Spinal cord (tissue), 10 donors: ENCODE measurements around the gene P4HA2. TPM values are rescaled to one million over a fixed set of nuclear protein-coding genes. Genes with fewer than 3 reads are reported as not detected.
A peak's percentile ranks its signal among the peaks of the same experiment; 100 is the strongest.

Source experiments
- DNase-seq, 6 donors: peaks; one replicate each; pipeline versions ENCODE4 v3.0.0 to v3.0.0-alpha.2; 2013 to 2015; ENCODE audit warnings: low spot score in 6 of 6, low read depth in 4 of 6
- H3K27ac ChIP-seq: one replicate; pipeline ENCODE4 v1.5.1; 2013; ENCODE audit warnings: low read depth, low read length, control low read depth
- H3K27me3 ChIP-seq: one replicate; pipeline ENCODE4 v1.6.1; 2013; ENCODE audit warnings: low read length; ENCODE audit not compliant: control insufficient read depth, insufficient read depth
- H3K36me3 ChIP-seq: one replicate; pipeline ENCODE4 v1.6.1; 2013; ENCODE audit warnings: low read length; ENCODE audit not compliant: control insufficient read depth, insufficient read depth
- H3K4me1 ChIP-seq: one replicate; pipeline ENCODE4 v1.6.1; 2013; ENCODE audit warnings: low read length; ENCODE audit not compliant: control insufficient read depth, insufficient read depth
- H3K4me3 ChIP-seq: one replicate; pipeline ENCODE4 v1.5.1; 2013; ENCODE audit warnings: low read depth, low read length, control low read depth
- H3K9me3 ChIP-seq: one replicate; pipeline ENCODE4 v1.6.1; 2013; ENCODE audit warnings: low read length; ENCODE audit not compliant: control insufficient read depth, insufficient read depth
- WGBS: methylation state at CpG from one replicate; pipeline ENCODE4 v1.1.5; 2013; ENCODE audit warnings: missing lambda C conversion rate; ENCODE audit not compliant: insufficient coverage; 5-methylcytosine and 5-hydroxymethylcytosine counted together
- long read RNA-seq, 4 donors: transcript quantifications; one replicate each; lab custom pipeline, GENCODE V29; 2026
- polyA plus RNA-seq, 2 donors: library from polyadenylated mRNA; unstranded; fragments of 120-200 nt; gene quantifications; one replicate each; pipeline ENCODE4 v1.2.1, GENCODE V29; 2013; ENCODE audit not compliant: insufficient read length in 2 of 2
- total RNA-seq, 2 donors: library from RNA; depleted of rRNA in 1 of 2; stranded (reverse); fragments of 120-200 nt in 1 of 2; fragments of >200 nt in 1 of 2; gene quantifications; one replicate each; pipeline versions ENCODE4 v1.2.3 to v1.2.4, GENCODE V29; 2013 to 2014
- donor health status: healthy.

P4HA2 gene
- total RNA-seq = 10 to 100 TPM; 26.0 to 44.1 TPM
- polyA plus RNA-seq = 10 to 100 TPM; 11.2 to 18.4 TPM
- long read RNA-seq, donor 1, transcript P4HA2-202 (15 exons, 2,313 nt) = major isoform, 5 of 51 reads
- long read RNA-seq, donor 1, partial matches to known transcripts = 44 of 51 reads
- long read RNA-seq, donor 1, other reads (novel, unspliced or antisense) = 0 of 51 reads
- long read RNA-seq, donor 2, partial matches to known transcripts = 0 of 4 reads
- long read RNA-seq, donor 2, other reads (novel, unspliced or antisense) = 0 of 4 reads
- long read RNA-seq, donor 3 = 0 reads
- long read RNA-seq, donor 4, partial matches to known transcripts = 0 of 6 reads
- long read RNA-seq, donor 4, other reads (novel, unspliced or antisense) = 0 of 6 reads

- H3K4me1 ChIP-seq = peaks cover 33% of the 10 kb centered on the region
- no peaks in the 10 kb centered on the region for H3K36me3 ChIP-seq
- WGBS = under 1% methylated on average over 91 of the region's 92 CpGs
- peak within 1 kb of the TSS; percentile 65 for H3K27ac ChIP-seq
- peak within 1 kb of the TSS; percentile 36 for H3K4me3 ChIP-seq
- H3K27me3 ChIP-seq = no peaks in the 10 kb centered on the region
- H3K9me3 ChIP-seq = no peaks in the 10 kb centered on the region
- DNase-seq = peak in 2 of 6 donors; percentile 86 to 87
These were observed at the start of gene P4HA2 for GRCh38 chr5:132227485-132228240. P4HA2 (minus strand) TSS chr5:132227853; CDS start chr5:132218626, 9,227 bp downstream.

DNA sequence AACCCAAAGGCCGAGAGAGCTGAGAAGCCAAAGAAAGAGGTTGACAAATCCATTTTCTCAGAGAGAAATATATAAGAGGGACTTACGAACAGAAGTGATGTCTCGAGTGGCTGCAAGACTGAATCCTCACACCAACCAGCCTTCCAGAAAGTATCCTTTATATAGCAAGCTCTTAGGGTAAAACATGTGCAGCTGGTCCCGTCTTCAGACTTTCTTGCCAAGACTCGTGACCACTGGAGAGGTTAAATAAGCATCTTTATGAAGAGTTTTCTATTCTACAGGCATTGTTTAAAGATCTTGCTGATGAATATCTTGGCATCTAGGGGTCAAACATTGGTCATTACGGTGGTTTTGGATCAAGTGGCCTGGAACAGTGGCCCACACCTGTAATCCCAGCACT lies 49.6 kb upstream of the P4HA2 start:
- Histone ChIP-seq H3K4me3 (no peak overlapping the region), H3K4me1 (peaks cover 9% of the 10 kb centered on the region), H3K9me3 (no peaks in the 10 kb centered on the region), H3K27ac (no peak overlapping the region), H3K27me3 (no peaks in the 10 kb centered on the region), H3K36me3 (peaks cover 14% of the 10 kb centered on the region)
- DNase-seq = no peak
- 95% methylated on average over 6 of the region's 6 CpGs for WGBS

DNA sequence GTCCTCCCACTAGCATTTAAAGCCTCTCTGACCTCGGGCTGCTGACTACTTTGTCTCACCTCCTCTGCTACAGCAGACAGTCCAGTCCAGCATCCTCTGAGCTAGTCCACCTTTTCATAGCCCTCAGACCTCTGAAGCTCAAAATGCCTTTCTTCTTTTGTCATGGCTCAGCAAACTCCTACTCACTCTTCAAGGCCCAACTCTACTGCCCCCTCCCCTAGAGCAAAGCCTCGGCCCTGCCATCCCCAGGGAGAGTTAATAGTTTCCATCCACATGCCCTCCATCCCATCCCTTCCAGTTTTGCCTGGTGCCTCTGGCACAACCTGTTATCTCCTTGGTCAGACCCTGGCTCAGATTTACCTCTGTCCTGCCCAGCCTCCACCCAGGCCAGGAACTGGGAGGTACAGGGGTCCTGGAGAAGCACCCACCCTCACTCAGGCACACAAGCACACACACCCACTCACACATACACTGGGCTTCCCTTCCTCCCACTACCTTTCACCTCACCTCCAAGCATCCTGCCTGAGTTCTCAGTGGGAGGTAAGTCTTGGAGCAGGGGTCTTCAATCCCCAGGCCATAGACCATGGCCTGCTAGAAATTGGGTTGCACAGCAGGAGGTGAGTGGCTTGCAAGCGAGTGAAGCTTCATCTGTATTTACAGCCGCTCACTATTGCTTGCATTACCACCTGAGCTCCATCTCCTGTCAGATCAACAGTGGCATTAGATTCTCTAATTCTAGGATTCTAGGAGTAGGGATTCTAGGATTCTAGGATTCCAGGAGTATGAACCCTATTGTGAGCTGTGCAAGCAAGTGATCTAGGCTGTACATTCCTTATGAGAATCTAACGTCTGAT lies 47.9 kb upstream of the P4HA2 start:
- H3K4me3 ChIP-seq = no peak overlapping the region
- WGBS = 85% methylated on average over 2 of the region's 5 CpGs
- no peak overlapping the region for H3K27ac ChIP-seq
- peaks cover 27% of the 10 kb centered on the region for H3K36me3 ChIP-seq
- no peak for DNase-seq
- H3K27me3 ChIP-seq = no peaks in the 10 kb centered on the region
- H3K4me1 ChIP-seq = peaks cover 16% of the 10 kb centered on the region
- H3K9me3 ChIP-seq = no peaks in the 10 kb centered on the region

- Histone ChIP-seq H3K4me1 (peaks cover 29% of the 10 kb centered on the region), H3K9me3 (no peaks in the 10 kb centered on the region), H3K27me3 (no peaks in the 10 kb centered on the region), H3K27ac (no peak overlapping the region), H3K36me3 (peaks cover 35% of the 10 kb centered on the region), H3K4me3 (no peak overlapping the region)
- 95% methylated on average over 8 of the region's 14 CpGs for WGBS
- no peak for DNase-seq
These were observed 46.6 kb upstream of the P4HA2 start for GRCh38 chr5:132274050-132274792.

GRCh38 chr5:132273631-132274030 lies 46.0 kb upstream of the P4HA2 start:
- no CpG with 5 or more reads among the region's 2 CpGs for WGBS
- Histone ChIP-seq H3K4me3 (no peak overlapping the region), H3K9me3 (no peaks in the 10 kb centered on the region), H3K4me1 (peaks cover 35% of the 10 kb centered on the region), H3K27ac (no peak overlapping the region), H3K27me3 (no peaks in the 10 kb centered on the region), H3K36me3 (peaks cover 39% of the 10 kb centered on the region)
- DNase-seq = no peak

DNA sequence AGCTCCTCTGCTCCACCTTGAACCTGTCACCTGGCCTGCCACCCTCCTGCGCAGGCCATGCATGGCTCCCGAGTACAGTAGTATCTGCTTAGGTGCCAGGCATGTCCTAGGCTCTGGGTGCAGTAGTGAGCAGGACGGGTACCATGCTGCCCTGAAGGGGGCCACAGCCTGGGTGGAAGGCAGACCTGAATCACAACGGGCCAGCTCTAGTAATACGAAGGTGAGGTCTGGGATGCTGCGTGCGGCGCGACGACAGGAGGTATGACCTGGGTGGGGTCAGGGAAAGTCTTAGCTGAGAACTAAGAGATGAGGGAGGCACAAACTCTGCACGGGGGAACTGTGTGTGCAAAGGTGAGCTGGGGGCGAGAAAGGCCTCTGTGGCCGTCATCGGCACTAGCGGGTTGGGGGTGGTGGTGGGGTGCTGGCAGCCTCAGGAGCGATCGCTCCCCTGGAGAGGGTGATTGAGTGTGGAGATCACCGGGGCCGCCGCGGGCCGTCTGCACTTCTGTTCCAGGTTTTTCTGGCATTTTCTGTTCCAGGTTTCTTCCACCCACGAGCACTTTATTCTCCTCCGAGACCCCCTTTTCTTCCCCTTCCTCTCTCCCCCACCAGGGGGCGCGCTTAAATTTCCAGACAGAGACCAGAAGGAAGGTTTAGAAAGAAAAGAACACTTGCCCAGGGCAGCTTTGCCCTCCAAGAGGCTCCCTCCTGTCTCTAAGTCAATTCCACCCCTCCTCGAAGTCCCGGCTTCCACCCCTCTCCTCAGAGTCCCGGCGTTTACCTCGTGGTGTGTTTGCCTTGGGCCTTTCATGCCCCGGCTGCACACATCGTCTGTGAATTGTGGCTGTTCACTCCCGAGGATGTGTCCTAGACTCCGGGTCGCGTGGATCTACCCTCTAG lies 44.9 kb upstream of the P4HA2 start:
- WGBS = 61% methylated on average over 33 of the region's 37 CpGs
- Histone ChIP-seq H3K36me3 (peaks cover 43% of the 10 kb centered on the region), H3K4me1 (peaks cover 42% of the 10 kb centered on the region), H3K4me3 (no peak overlapping the region), H3K27ac (peak overlapping the region; percentile 25), H3K27me3 (no peaks in the 10 kb centered on the region), H3K9me3 (no peaks in the 10 kb centered on the region)
- peak in 2 of 6 donors; percentile 69 to 77 for DNase-seq

- Histone ChIP-seq H3K4me1 (peaks cover 49% of the 10 kb centered on the region), H3K9me3 (no peaks in the 10 kb centered on the region), H3K4me3 (no peak overlapping the region), H3K27ac (no peak overlapping the region), H3K36me3 (peaks cover 46% of the 10 kb centered on the region), H3K27me3 (no peaks in the 10 kb centered on the region)
- 67% methylated on average over 77 of the region's 77 CpGs for WGBS
- no peak for DNase-seq
These were observed 43.9 kb upstream of the P4HA2 start for GRCh38 chr5:132271251-132272246.
